ENCODE data around the gene PIGU.

PIGU gene

DNA sequence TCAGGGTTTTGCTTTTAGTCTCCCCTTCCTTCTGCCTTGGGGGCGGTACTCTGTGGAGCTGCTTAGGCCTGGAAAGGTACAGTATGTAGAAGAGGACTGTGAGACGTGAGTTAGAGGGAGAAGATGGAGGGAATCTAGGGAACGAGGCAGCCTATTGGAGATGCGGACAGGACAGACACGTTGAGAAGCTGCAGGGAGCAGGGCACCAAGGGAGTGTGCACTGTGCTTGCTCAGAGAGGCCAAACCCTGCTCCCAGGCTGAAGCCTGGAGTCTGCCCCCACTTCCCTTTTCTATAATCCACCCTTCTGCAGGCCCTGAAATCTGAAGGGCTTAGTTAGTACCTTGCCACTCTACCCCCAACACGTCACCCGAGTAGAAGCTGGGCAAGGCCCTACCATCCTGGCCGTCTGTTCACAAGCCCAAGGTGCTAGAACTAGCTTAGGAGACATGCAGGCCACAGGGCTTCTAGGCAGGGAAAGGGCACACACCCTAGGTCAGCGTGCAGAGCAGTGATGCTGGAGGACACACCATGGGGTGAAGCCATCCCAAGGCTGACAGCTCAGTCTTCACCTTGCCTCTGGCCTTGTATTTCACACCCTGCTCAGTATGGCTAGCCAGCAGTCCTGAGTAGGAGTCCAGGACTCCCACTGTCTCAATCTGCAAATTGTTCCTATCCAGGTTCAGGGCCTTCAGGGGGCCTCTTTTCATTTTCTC, 34.1 kb upstream of the PIGU start:
- TF ChIP-seq, protein P1, sequence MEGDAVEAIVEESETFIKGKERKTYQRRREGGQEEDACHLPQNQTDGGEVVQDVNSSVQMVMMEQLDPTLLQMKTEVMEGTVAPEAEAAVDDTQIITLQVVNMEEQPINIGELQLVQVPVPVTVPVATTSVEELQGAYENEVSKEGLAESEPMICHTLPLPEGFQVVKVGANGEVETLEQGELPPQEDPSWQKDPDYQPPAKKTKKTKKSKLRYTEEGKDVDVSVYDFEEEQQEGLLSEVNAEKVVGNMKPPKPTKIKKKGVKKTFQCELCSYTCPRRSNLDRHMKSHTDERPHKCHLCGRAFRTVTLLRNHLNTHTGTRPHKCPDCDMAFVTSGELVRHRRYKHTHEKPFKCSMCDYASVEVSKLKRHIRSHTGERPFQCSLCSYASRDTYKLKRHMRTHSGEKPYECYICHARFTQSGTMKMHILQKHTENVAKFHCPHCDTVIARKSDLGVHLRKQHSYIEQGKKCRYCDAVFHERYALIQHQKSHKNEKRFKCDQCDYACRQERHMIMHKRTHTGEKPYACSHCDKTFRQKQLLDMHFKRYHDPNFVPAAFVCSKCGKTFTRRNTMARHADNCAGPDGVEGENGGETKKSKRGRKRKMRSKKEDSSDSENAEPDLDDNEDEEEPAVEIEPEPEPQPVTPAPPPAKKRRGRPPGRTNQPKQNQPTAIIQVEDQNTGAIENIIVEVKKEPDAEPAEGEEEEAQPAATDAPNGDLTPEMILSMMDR (IDR thresholded peaks at IDR 0.05; ENCODE audit: insufficient read depth, low read length, poor library complexity, severe bottlenecking), result no peak
- TF ChIP-seq EZH2phosphoT487 (conservative IDR thresholded peaks at IDR 0.05; ENCODE audit: low read length), result no peak
- Histone ChIP-seq H2AFZ (ENCODE audit: low read depth, low read length, severe bottlenecking) (no peak overlapping the region), H3K4me3 (ENCODE audit: insufficient read depth, low read length, poor library complexity, severe bottlenecking) (no peak overlapping the region)

DNA sequence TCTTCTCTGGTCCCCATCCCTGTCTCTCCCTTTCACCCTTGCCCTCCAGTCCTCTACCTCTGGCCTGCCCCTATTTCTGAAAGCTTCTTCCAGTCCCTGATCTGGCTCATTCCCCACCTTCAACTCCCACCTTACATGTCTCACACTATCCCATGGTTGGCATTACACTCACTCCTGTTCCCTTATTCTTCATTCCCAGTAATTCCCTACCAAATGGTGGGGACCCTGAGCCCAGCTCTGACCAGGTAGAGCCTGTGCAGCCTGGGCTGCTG, 33.6 kb upstream of the PIGU start:
- Histone ChIP-seq H3K9me2 (replicated peaks; ENCODE audit: insufficient read depth, low read length) (no peaks in the 10 kb centered on the region), H3F3A (ENCODE audit: insufficient read depth) (peaks cover 12% of the 10 kb centered on the region), H3K9me3 (ENCODE audit: insufficient read depth, low read length) (no peaks in the 10 kb centered on the region), H3K4me3 (ENCODE audit: insufficient read depth, low read length, poor library complexity, severe bottlenecking) (no peak overlapping the region), H2AFZ (ENCODE audit: low read depth, low read length, severe bottlenecking) (no peak overlapping the region), H3K9ac (ENCODE audit: low read length) (peak overlapping the region; percentile 80), H4K20me1 (ENCODE audit: low read depth, low read length) (no peaks in the 10 kb centered on the region), H3K4me2 (ENCODE audit: low read depth, low read length, poor library complexity, severe bottlenecking) (peak overlapping the region; percentile 71), H3K27ac (ENCODE audit: low read depth, low read length) (no peak overlapping the region), H3K36me3 (ENCODE audit: low read length) (no peaks in the 10 kb centered on the region), H3K79me2 (ENCODE audit: insufficient read depth, low read length) (no peaks in the 10 kb centered on the region), H3K27me3 (ENCODE audit: low read length) (no peaks in the 10 kb centered on the region)
- TF ChIP-seq, protein P1 (IDR thresholded peaks at IDR 0.05; ENCODE audit: insufficient read depth, low read length, poor library complexity, severe bottlenecking), result no peak
- no peak for TF ChIP-seq EZH2phosphoT487 (conservative IDR thresholded peaks at IDR 0.05; ENCODE audit: low read length)

More for the DNA sequence above, 34.1 kb upstream of the PIGU start:
- no peak overlapping the region for H3K4me2 ChIP-seq (ENCODE audit: low read depth, low read length, poor library complexity, severe bottlenecking)
- no peak overlapping the region for H3K9ac ChIP-seq (ENCODE audit: low read length)
- no peaks in the 10 kb centered on the region for H3K79me2 ChIP-seq (ENCODE audit: insufficient read depth, low read length)
- no peaks in the 10 kb centered on the region for H3K9me3 ChIP-seq (ENCODE audit: insufficient read depth, low read length)
- H3K27me3 ChIP-seq (ENCODE audit: low read length), result no peaks in the 10 kb centered on the region
- H3F3A ChIP-seq (ENCODE audit: insufficient read depth), result peaks cover 12% of the 10 kb centered on the region
- H3K27ac ChIP-seq (ENCODE audit: low read depth, low read length), result no peak overlapping the region
- H4K20me1 ChIP-seq (ENCODE audit: low read depth, low read length), result no peaks in the 10 kb centered on the region
- H3K36me3 ChIP-seq (ENCODE audit: low read length), result no peaks in the 10 kb centered on the region
- no peaks in the 10 kb centered on the region for H3K9me2 ChIP-seq (replicated peaks; ENCODE audit: insufficient read depth, low read length)

DNA sequence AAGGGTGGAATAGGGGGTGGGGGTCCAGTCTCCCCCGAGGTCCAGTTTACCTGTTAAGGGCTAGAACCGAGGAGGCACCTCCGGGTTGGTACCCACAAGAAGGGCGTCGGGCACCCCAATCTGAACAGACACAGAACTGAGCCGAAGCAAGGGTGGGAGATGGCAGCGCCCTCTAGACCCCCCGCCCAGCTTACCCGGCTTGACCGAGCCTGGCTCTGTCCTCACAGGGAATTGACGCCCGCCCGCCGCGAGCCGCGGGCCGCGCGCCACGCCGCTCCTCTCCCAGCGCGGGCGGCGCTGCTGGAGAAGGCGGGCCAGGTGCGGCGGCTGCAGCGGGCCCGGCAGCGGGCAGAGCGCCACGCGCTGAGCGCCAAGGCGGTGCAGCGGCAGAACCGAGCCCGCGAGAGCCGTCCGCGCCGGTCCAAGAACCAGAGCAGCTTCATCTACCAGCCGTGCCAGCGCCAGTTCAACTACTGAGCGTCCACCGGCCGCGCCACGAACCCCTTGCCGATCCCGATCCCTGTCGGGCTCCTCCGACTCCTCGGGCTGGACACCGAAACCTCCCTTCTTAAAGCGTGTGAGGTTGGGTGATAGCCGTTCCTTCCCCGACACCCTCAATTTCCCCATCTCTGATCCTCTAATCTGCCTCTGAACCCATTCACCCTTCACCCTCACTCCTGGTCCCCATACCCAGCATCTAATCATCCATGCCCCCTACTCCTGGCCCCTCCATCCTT, 33.1 kb upstream of the PIGU start:
- Histone ChIP-seq H3F3A (ENCODE audit: insufficient read depth) (peaks cover 12% of the 10 kb centered on the region), H3K4me2 (ENCODE audit: low read depth, low read length, poor library complexity, severe bottlenecking) (peak overlapping the region; percentile 71), H3K27ac (ENCODE audit: low read depth, low read length) (peak overlapping the region; percentile 65; the same call in 1 of the 2 replicates), H2AFZ (ENCODE audit: low read depth, low read length, severe bottlenecking) (peak overlapping the region; percentile 98), H3K9me2 (replicated peaks; ENCODE audit: insufficient read depth, low read length) (no peaks in the 10 kb centered on the region), H3K9me3 (ENCODE audit: insufficient read depth, low read length) (no peaks in the 10 kb centered on the region), H3K4me3 (ENCODE audit: insufficient read depth, low read length, poor library complexity, severe bottlenecking) (peak overlapping the region; percentile 76), H3K79me2 (ENCODE audit: insufficient read depth, low read length) (no peaks in the 10 kb centered on the region), H3K27me3 (ENCODE audit: low read length) (no peaks in the 10 kb centered on the region), H3K36me3 (ENCODE audit: low read length) (no peaks in the 10 kb centered on the region), H4K20me1 (ENCODE audit: low read depth, low read length) (no peaks in the 10 kb centered on the region), H3K9ac (ENCODE audit: low read length) (peak overlapping the region; percentile 80)
- no peak for TF ChIP-seq EZH2phosphoT487 (conservative IDR thresholded peaks at IDR 0.05; ENCODE audit: low read length)
- TF ChIP-seq, protein P1 (IDR thresholded peaks at IDR 0.05; ENCODE audit: insufficient read depth, low read length, poor library complexity, severe bottlenecking), result peak; percentile 42
